Activated CD8-positive, alpha-beta T cell treated with anti-CD3 and anti-CD28 coated beads for 36 hours (primary cell): ENCODE measurements around the gene TWF2. TPM values are rescaled to one million over a fixed set of nuclear protein-coding genes. Genes with fewer than 3 reads are reported as not detected.

Source experiments
- ATAC-seq: fragments of 200-7000 bp; cut with Tn5 transposase; one replicate; pipeline ENCODE4 v1.10.0; 2021; ENCODE audit warnings: mild to moderate bottlenecking, moderate library complexity
- CTCF ChIA-PET: fragments of 350-600 bp; sonication (Branson Sonifier 250); formaldehyde crosslinking; loops from one replicate; lab custom pipeline; 2021; ENCODE audit warnings: antibody characterized with exemption; lab: Charles Lee
- POLR2A ChIA-PET: fragments of 350-600 bp; sonication (Branson Sonifier 250); formaldehyde crosslinking; loops from one replicate; lab custom pipeline; 2021; ENCODE audit warnings: antibody characterized with exemption; lab: Charles Lee
- DNase-seq: peaks from one replicate; pipeline ENCODE4 v3.0.0-alpha.2; 2020
- H3K27ac Mint-ChIP-seq: one replicate; pipeline ENCODE4 v1.8.0; 2021; ENCODE audit warnings: mild to moderate bottlenecking, mixed read lengths
- H3K27me3 Mint-ChIP-seq: one replicate; pipeline ENCODE4 v1.8.0; 2021; ENCODE audit warnings: mixed read lengths
- H3K36me3 Mint-ChIP-seq: one replicate; pipeline ENCODE4 v1.8.0; 2021; ENCODE audit warnings: low read depth, mixed read lengths
- H3K4me1 Mint-ChIP-seq: one replicate; pipeline ENCODE4 v1.8.0; 2021; ENCODE audit warnings: low read depth, mixed read lengths
- H3K4me3 Mint-ChIP-seq: one replicate; pipeline ENCODE4 v1.8.0; 2021; ENCODE audit warnings: mild to moderate bottlenecking, moderate library complexity, mixed read lengths
- H3K9me3 Mint-ChIP-seq: one replicate; pipeline ENCODE4 v1.8.0; 2021; ENCODE audit warnings: mixed read lengths
- intact Hi-C: fragments of 100-400 bp; cut with micrococcal nuclease; formaldehyde crosslinking; loops from one replicate; pipeline ENCODE4 v1.10.0; 2022
- total RNA-seq, 2 experiments: library from RNA; stranded (reverse); gene quantifications; one replicate each; pipeline ENCODE4 v1.2.3, GENCODE V29; 2021
- TF ChIP-seq, protein P1 (sequence below): fragments of 200-600 bp; IDR thresholded peaks from one replicate; pipeline ENCODE4 v1.8.0; 2022; ENCODE audit warnings: antibody characterized with exemption, mild to moderate bottlenecking

TWF2 gene
- total RNA-seq, 2 experiments from 2014 or later: 137 TPM

- ChIA-PET CTCF (interaction anchor here (1.0 to 6.7 kb wide), 3 partner anchors 9 to 238 kb away, joined by 4 to 39 read pairs (median 4); partner anchors contain the start of gene ABHD14B), POLR2A (no interaction called here)
- H3K27ac Mint-ChIP-seq: no peak overlapping the region
- intact Hi-C loops: no loop called here
- H3K27me3 Mint-ChIP-seq: no peaks in the 10 kb centered on the region
- peaks cover 52% of the 10 kb centered on the region for H3K36me3 Mint-ChIP-seq
- H3K9me3 Mint-ChIP-seq: no peaks in the 10 kb centered on the region
- H3K4me1 Mint-ChIP-seq: peaks cover under 1% of the 10 kb centered on the region
- TF ChIP-seq, protein P1, sequence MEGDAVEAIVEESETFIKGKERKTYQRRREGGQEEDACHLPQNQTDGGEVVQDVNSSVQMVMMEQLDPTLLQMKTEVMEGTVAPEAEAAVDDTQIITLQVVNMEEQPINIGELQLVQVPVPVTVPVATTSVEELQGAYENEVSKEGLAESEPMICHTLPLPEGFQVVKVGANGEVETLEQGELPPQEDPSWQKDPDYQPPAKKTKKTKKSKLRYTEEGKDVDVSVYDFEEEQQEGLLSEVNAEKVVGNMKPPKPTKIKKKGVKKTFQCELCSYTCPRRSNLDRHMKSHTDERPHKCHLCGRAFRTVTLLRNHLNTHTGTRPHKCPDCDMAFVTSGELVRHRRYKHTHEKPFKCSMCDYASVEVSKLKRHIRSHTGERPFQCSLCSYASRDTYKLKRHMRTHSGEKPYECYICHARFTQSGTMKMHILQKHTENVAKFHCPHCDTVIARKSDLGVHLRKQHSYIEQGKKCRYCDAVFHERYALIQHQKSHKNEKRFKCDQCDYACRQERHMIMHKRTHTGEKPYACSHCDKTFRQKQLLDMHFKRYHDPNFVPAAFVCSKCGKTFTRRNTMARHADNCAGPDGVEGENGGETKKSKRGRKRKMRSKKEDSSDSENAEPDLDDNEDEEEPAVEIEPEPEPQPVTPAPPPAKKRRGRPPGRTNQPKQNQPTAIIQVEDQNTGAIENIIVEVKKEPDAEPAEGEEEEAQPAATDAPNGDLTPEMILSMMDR: no peak
- DNase-seq (no peak), ATAC-seq (no peak)
- H3K4me3 Mint-ChIP-seq: no peak overlapping the region
Measured at GRCh38 chr3:52211268-52211891, 27.6 kb downstream of the TWF2 start.

DNA sequence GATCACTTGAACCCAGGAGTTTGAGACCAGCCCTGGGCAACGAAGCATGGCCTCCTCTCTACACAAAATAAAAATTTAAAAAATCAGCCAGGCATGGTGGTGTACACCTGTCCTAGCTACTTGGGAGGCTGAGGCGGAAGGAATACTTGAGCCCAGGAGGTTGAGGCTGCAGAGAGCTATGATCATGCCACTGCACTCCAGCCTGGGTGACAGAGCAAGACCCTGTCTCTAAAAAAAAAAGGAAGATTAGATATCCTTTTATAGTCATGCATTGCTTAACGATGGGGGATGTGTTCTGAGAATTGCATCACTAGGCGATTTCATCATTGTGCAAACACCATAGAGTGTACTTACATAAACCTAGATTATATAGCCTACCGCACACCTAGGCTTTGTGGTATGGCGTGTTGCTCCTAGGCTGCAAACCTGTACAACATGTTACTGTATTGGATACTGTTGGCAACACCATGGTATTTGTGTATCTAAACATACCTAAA lies 28.4 kb downstream of the TWF2 start:
- no peaks in the 10 kb centered on the region for H3K27me3 Mint-ChIP-seq
- ATAC-seq (no peak), DNase-seq (no peak)
- H3K4me1 Mint-ChIP-seq: peaks cover 3% of the 10 kb centered on the region
- TF ChIP-seq, protein P1: no peak
- CTCF ChIA-PET: interaction anchor here (1.0 to 6.7 kb wide), 4 partner anchors 10 to 237 kb away, joined by 4 to 39 read pairs (median 4); partner anchors contain the start of gene ABHD14B
- intact Hi-C loops: no loop called here
- no peaks in the 10 kb centered on the region for H3K9me3 Mint-ChIP-seq
- POLR2A ChIA-PET: no interaction called here
- H3K4me3 Mint-ChIP-seq: no peak overlapping the region
- peaks cover 56% of the 10 kb centered on the region for H3K36me3 Mint-ChIP-seq
- no peak overlapping the region for H3K27ac Mint-ChIP-seq

- POLR2A ChIA-PET: interaction anchor here (0.9 kb wide), 1 partner anchor 21 kb away, joined by 3 read pairs; no protein-coding TSS in a partner anchor
- TF ChIP-seq, protein P1: no peak
- CTCF ChIA-PET: interaction anchor here (1.0 to 6.7 kb wide), 3 partner anchors 10 to 143 kb away, joined by 4 to 39 read pairs (median 4); no protein-coding TSS in a partner anchor
- Mint-ChIP-seq H3K36me3 (peaks cover 55% of the 10 kb centered on the region), H3K9me3 (no peaks in the 10 kb centered on the region), H3K27me3 (no peaks in the 10 kb centered on the region), H3K4me3 (no peak overlapping the region), H3K4me1 (peaks cover 9% of the 10 kb centered on the region), H3K27ac (no peak overlapping the region)
- DNase-seq (no peak), ATAC-seq (no peak)
- intact Hi-C loops: no loop called here
Measured at GRCh38 chr3:52210037-52210436, 28.9 kb downstream of the TWF2 start.

DNA sequence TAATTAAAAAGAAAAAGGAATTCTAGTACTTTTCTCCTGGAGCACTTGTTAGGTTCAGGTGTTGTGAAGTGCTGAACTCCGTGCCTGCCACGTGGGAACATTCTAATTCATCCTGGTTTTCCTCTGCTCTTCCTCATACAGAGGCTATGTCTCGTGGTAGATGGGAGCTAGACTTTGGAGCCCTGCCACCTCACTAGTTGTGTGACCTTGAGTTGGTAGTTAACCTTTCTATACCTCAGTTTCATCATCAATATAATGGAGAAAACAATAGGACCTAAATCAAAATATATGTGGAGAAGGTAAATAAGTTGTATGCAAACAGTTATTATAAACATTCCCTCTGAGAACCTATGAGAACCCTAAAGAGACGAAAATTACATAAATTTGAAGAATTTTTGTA lies 30.4 kb downstream of the TWF2 start:
- peaks cover 61% of the 10 kb centered on the region for H3K36me3 Mint-ChIP-seq
- intact Hi-C loops: no loop called here
- no peak for ATAC-seq

More for the DNA sequence above, 30.4 kb downstream of the TWF2 start:
- H3K4me1 Mint-ChIP-seq: peaks cover 18% of the 10 kb centered on the region
- no peak overlapping the region for H3K27ac Mint-ChIP-seq
- TF ChIP-seq, protein P1: no peak
- no peak for DNase-seq
- CTCF ChIA-PET: interaction anchor here (0.9 to 6.7 kb wide), 6 partner anchors 12 to 208 kb away, joined by 3 to 39 read pairs (median 4); no protein-coding TSS in a partner anchor
- H3K9me3 Mint-ChIP-seq: no peaks in the 10 kb centered on the region
- H3K4me3 Mint-ChIP-seq: no peak overlapping the region
- POLR2A ChIA-PET: interaction anchor here (1.1 kb wide), 1 partner anchor 80 kb away, joined by 3 read pairs; no protein-coding TSS in a partner anchor
- H3K27me3 Mint-ChIP-seq: no peaks in the 10 kb centered on the region
